SK-N-SH treated with all-trans-retinoic acid at 6 μM for 48 hours (cell line): ENCODE data around the gene ISOC2.

Source experiments
- CSDC2 ChIP-seq: fragments of 250-450 bp; sonication (Bioruptor Pico); IDR thresholded peaks from 2 replicates; pipeline ENCODE4 v1.5.0; 2020; ENCODE audit warnings: mild to moderate bottlenecking, moderate library complexity
- SNAI2 ChIP-seq: fragments of 250-450 bp; sonication (Bioruptor Pico); IDR thresholded peaks from 2 replicates; pipeline ENCODE4 v1.5.0; 2020; ENCODE audit warnings: mild to moderate bottlenecking, moderate library complexity

- TF ChIP-seq CSDC2 (CRISPR knock-in tag) (no peak), SNAI2 (CRISPR knock-in tag) (no peak)
Measured at GRCh38 chr19:55493052-55493644, 31.7 kb upstream of the ISOC2 start.
